Thoracic aorta (tissue), 2 donors: ENCODE measurements around the gene CCS. TPM values are rescaled to one million over a fixed set of nuclear protein-coding genes. Genes with fewer than 3 reads are reported as not detected.

ENCODE experiments used
- ATAC-seq: fragments of 150-250 bp; one replicate; pipeline ENCODE4 v1.8.0; 2017; ENCODE audit warnings: low read depth; ENCODE audit not compliant: insufficient number of reproducible peaks, low FRiP score
- DNase-seq: peaks from one replicate; pipeline ENCODE4 v3.0.0-alpha.2; 2020; ENCODE audit warnings: low spot score
- H3K27ac ChIP-seq, 2 donors: fragments of 200-600 bp; sonication (generic); 1 replicate in 1 of 2; 2 replicates in 1 of 2; pipeline ENCODE4 v1.5.1; 2016; ENCODE audit warnings: mild to moderate bottlenecking in 2 of 2, moderate library complexity in 2 of 2
- H3K27me3 ChIP-seq: fragments of 200-600 bp; sonication (generic); replicated peaks from 2 replicates; pipeline ENCODE4 v1.6.0; 2016; ENCODE audit warnings: mild to moderate bottlenecking; ENCODE audit not compliant: insufficient read depth
- H3K36me3 ChIP-seq: fragments of 200-600 bp; sonication (generic); one replicate; pipeline ENCODE4 v1.5.1; 2016
- H3K4me1 ChIP-seq, 2 donors: fragments of 200-600 bp; sonication (generic); 1 replicate in 1 of 2; 2 replicates in 1 of 2; pipeline versions ENCODE4 v1.5.1 to v1.6.0; 2016; ENCODE audit warnings: low read depth in 2 of 2, mild to moderate bottlenecking in 1 of 2; ENCODE audit not compliant: control insufficient read depth in 1 of 2
- H3K4me3 ChIP-seq: fragments of 200-600 bp; sonication (generic); 2 replicates; pipeline ENCODE4 v1.5.1; 2016; ENCODE audit warnings: mild to moderate bottlenecking
- H3K9me3 ChIP-seq: fragments of 200-600 bp; sonication (generic); 2 replicates; pipeline ENCODE4 v1.5.1; 2016
- total RNA-seq, 2 donors: library from RNA; depleted of rRNA; stranded (reverse); fragments of >200 nt; gene quantifications; one replicate each; pipeline versions ENCODE4 v1.1.0 to v1.2.3, GENCODE V29; 2016
- TF ChIP-seq, protein P1 (sequence below): fragments of 200-600 bp; sonication (generic); IDR thresholded peaks from one replicate; pipeline ENCODE4 v1.5.1; 2019; ENCODE audit warnings: antibody characterized with exemption

The CCS gene
- total RNA-seq, 2 donors from 2014 or later, result 19.9 to 20.8 TPM

DNA sequence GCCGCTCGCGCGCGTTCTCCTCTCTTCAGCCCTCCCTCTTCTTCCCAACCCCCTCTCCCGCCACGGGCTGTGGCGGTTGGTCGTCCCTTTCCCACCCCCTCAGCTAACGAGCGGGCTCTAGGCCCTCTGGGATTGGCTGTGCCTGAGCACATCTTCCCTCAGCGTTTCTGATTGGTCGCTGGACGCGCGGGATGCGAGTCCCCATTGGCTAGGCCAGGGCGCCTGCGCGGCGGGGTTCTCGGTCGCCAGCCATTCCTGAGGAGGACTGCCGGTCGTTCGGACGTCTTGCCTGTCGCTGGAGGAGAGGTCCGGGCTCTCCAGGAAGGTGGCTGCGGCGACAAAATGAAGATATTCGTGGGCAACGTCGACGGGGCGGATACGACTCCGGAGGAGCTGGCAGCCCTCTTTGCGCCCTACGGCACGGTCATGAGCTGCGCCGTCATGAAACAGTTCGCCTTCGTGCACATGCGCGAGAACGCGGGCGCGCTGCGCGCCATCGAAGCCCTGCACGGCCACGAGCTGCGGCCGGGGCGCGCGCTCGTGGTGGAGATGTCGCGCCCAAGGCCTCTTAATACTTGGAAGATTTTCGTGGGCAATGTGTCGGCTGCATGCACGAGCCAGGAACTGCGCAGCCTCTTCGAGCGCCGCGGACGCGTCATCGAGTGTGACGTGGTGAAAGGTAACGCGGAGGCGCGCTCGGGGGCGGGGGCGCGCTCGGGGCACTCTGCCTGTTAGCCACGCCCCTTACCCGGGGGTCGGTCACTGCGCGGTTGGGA, 23.6 kb downstream of the CCS start, which contains the start of gene RBM14:
Gene RBM14, plus strand, starts transcription at position 252 of the 776 bp plus-strand sequence. Its CDS starts 91 bp downstream, at position 343.
- peak; percentile 97 for ATAC-seq
- TF ChIP-seq, protein P1, sequence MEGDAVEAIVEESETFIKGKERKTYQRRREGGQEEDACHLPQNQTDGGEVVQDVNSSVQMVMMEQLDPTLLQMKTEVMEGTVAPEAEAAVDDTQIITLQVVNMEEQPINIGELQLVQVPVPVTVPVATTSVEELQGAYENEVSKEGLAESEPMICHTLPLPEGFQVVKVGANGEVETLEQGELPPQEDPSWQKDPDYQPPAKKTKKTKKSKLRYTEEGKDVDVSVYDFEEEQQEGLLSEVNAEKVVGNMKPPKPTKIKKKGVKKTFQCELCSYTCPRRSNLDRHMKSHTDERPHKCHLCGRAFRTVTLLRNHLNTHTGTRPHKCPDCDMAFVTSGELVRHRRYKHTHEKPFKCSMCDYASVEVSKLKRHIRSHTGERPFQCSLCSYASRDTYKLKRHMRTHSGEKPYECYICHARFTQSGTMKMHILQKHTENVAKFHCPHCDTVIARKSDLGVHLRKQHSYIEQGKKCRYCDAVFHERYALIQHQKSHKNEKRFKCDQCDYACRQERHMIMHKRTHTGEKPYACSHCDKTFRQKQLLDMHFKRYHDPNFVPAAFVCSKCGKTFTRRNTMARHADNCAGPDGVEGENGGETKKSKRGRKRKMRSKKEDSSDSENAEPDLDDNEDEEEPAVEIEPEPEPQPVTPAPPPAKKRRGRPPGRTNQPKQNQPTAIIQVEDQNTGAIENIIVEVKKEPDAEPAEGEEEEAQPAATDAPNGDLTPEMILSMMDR, result no peak
- Histone ChIP-seq H3K27ac (peak within 1 kb of the TSS; percentile 92 to 96), H3K27me3 (no peaks in the 10 kb centered on the region), H3K9me3 (no peaks in the 10 kb centered on the region), H3K36me3 (peaks cover 3% of the 10 kb centered on the region), H3K4me3 (peak within 1 kb of the TSS; percentile 91), H3K4me1 (peaks cover 24 to 42% of the 10 kb centered on the region in 2 donors)
- DNase-seq, result peak; percentile 94

DNA sequence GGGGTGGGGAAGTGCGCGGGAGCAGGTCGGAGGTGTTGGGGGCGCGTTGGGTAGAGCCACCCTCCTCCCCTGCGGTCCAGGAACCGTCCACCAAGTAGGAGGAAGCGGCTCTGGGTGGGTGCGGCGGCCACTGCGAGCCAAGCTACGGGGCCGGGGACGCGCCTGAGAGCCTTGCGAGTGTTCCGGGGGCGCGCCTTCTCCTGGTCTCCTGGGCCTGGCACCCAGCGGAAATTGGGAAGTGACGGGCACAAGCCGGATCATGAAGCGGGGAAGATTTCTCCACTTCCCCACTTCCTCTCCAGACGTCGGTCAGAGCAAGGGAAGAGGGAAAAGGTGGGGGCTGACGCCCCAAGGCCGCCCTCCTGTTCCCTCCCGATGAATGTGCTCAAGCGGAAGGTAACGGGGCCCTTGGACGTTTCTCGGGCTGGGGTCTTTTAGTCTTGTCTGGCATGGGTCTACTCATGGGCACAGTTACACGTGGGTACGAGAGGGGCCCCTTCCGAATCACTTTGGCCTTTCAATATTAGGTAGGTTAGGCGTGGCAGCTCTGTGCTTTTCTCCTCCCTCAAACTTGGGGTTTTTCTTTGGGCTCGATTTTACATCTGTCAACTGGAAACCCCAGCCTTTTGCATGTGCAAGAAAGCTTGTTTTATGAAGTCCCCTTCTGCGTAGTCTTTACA, 24.3 kb downstream of the CCS start:
- peak; percentile 40 for DNase-seq
- Histone ChIP-seq H3K4me3 (peak overlapping the region; percentile 91), H3K9me3 (no peaks in the 10 kb centered on the region), H3K36me3 (peaks cover 3% of the 10 kb centered on the region), H3K27me3 (no peaks in the 10 kb centered on the region), H3K27ac (peak overlapping the region; percentile 92 to 96), H3K4me1 (peaks cover 29 to 49% of the 10 kb centered on the region in 2 donors)
- peak; percentile 11 for ATAC-seq
- TF ChIP-seq, protein P1, result no peak

DNA sequence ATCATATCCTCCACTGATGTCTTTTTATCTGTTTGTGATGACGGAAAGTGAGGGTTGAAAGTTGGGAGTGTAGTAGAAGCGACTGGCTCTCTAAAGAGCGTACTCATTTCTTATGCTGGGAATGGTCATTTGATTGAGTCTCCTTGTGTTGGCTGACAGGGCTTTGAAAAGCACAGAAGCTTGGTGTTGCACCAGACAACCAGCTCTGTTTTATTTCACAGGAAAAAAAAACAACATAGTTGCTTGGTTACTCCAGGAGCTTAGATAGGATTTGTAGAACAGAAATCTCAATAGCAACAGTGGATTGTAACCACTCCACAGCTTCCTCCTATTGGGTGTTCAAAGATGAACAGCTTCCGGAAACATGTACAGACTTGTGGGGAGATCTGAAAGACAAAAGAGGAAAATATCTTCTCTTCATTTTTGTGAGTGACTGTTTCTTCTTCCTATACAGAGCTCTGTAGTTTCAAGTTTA, 26.1 kb downstream of the CCS start:
- peaks cover 39 to 67% of the 10 kb centered on the region in 2 donors for H3K4me1 ChIP-seq
- DNase-seq (no peak), ATAC-seq (no peak)
- TF ChIP-seq, protein P1, result no peak
- peaks cover 5% of the 10 kb centered on the region for H3K36me3 ChIP-seq
- H3K9me3 ChIP-seq, result no peaks in the 10 kb centered on the region
- H3K27ac ChIP-seq, result peak overlapping the region; percentile 92 to 96
- H3K27me3 ChIP-seq, result no peaks in the 10 kb centered on the region
- peak overlapping the region; percentile 91 for H3K4me3 ChIP-seq

DNA sequence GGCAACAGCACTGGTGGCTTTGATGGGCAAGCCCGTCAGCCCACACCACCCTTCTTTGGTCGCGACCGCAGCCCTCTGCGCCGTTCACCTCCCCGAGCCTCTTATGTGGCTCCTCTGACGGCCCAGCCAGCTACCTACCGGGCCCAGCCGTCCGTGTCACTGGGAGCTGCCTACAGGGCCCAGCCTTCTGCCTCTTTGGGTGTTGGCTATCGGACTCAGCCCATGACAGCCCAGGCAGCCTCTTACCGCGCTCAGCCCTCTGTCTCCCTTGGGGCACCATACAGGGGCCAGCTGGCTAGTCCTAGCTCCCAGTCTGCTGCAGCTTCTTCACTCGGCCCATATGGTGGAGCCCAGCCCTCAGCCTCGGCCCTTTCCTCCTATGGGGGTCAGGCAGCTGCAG, 31.5 kb downstream of the CCS start:
- Histone ChIP-seq H3K4me1 (peaks cover 33 to 63% of the 10 kb centered on the region in 2 donors), H3K4me3 (no peak overlapping the region), H3K36me3 (peaks cover 53% of the 10 kb centered on the region), H3K27ac (no peak overlapping the region), H3K27me3 (no peaks in the 10 kb centered on the region), H3K9me3 (no peaks in the 10 kb centered on the region)
- no peak for ATAC-seq
- TF ChIP-seq, protein P1, result no peak
- no peak for DNase-seq
